Thyroid gland (tissue), 4 donors: ENCODE data around the gene MINPP1.

Experiments used
- POLR2A ChIP-seq, 2 donors: fragments of 450-650 bp; IDR thresholded peaks; one replicate each; pipeline ENCODE4 v1.6.1; 2017; ENCODE audit warnings: antibody characterized with exemption in 2 of 2, mild to moderate bottlenecking in 2 of 2, moderate library complexity in 1 of 2
- TF ChIP-seq, protein P1 (sequence below), 6 experiments: fragments of 200-600 bp in 3 of 6; fragments of 450-650 bp in 3 of 6; sonication (generic) in 3 of 6; IDR thresholded peaks; one replicate each; pipeline ENCODE4 v1.5.1; 2016 to 2019; ENCODE audit warnings: antibody characterized with exemption in 6 of 6, mild to moderate bottlenecking in 2 of 6, inconsistent platforms in 1 of 6, moderate library complexity in 1 of 6

- TF ChIP-seq, protein P1, sequence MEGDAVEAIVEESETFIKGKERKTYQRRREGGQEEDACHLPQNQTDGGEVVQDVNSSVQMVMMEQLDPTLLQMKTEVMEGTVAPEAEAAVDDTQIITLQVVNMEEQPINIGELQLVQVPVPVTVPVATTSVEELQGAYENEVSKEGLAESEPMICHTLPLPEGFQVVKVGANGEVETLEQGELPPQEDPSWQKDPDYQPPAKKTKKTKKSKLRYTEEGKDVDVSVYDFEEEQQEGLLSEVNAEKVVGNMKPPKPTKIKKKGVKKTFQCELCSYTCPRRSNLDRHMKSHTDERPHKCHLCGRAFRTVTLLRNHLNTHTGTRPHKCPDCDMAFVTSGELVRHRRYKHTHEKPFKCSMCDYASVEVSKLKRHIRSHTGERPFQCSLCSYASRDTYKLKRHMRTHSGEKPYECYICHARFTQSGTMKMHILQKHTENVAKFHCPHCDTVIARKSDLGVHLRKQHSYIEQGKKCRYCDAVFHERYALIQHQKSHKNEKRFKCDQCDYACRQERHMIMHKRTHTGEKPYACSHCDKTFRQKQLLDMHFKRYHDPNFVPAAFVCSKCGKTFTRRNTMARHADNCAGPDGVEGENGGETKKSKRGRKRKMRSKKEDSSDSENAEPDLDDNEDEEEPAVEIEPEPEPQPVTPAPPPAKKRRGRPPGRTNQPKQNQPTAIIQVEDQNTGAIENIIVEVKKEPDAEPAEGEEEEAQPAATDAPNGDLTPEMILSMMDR (IDR thresholded peaks at IDR 0.05): no peak
- no peak for TF ChIP-seq POLR2A (IDR thresholded peaks at IDR 0.05)
These were observed 4.0 kb upstream of the MINPP1 start for GRCh38 chr10:87500646-87501048.
